ACHN (cell line): ENCODE data around the gene S100A2.
A peak's percentile ranks its signal among the peaks of the same experiment; 100 is the strongest.
"Not testable (repeated sequence)": the region's sequence is repeated elsewhere in the genome, so short reads cannot be mapped to it uniquely, and the experiment has no call there.

ENCODE experiments used
- DNase-seq: peaks from one replicate; pipeline ENCODE4 v3.0.0-alpha.2; 2015
- in situ Hi-C: cut with HindIII; loops from 2 replicates; pipeline ENCODE4 v1.10.0; 2017; ENCODE audit warnings: low sequenced_read_pairs, low pct_ligation_motif_present, low pct_unique_long_range_greater_than_20kb

The S100A2 gene

GRCh38 chr1:153570874-153571273 is 5.2 kb upstream of the S100A2 start:
- no peak for DNase-seq
- in situ Hi-C loops, result no loop called here

GRCh38 chr1:153569465-153569864 is 3.8 kb upstream of the S100A2 start:
- in situ Hi-C loops, result no loop called here

GRCh38 chr1:153568367-153569099 is 2.9 kb upstream of the S100A2 start:
- peak; percentile 93 for DNase-seq
- in situ Hi-C loops, result no loop called here

More at GRCh38 chr1:153569465-153569864, 3.8 kb upstream of the S100A2 start:
- no peak for DNase-seq

GRCh38 chr1:153567621-153568366 is 2.1 kb upstream of the S100A2 start:
- in situ Hi-C loops, result no loop called here

GRCh38 chr1:153566414-153567371 is 1.0 kb upstream of the S100A2 start:
- in situ Hi-C loops, result no loop called here
- peak; percentile 99 for DNase-seq

More at GRCh38 chr1:153567621-153568366, 2.1 kb upstream of the S100A2 start:
- peak; percentile 72 for DNase-seq

- no peak for DNase-seq
- in situ Hi-C loops, result no loop called here
Measured at GRCh38 chr1:153563991-153564390, 1.7 kb downstream of the S100A2 start.

GRCh38 chr1:153563483-153563901 is 2.2 kb downstream of the S100A2 start:
- DNase-seq, result no peak
- in situ Hi-C loops, result no loop called here

GRCh38 chr1:153562021-153562420 is 3.6 kb downstream of the S100A2 start:
- in situ Hi-C loops, DNase-seq: not testable (repeated sequence)

GRCh38 chr1:153561466-153561985 is 4.1 kb downstream of the S100A2 start:
- in situ Hi-C loops, result no loop called here
- DNase-seq, result no peak

- DNase-seq, result no peak
- in situ Hi-C loops, result no loop called here
Measured at GRCh38 chr1:153560771-153561465, 4.7 kb downstream of the S100A2 start.

GRCh38 chr1:153560241-153560640 is 5.4 kb downstream of the S100A2 start:
- in situ Hi-C loops, result no loop called here
- no peak for DNase-seq

GRCh38 chr1:153557877-153558276 is 7.8 kb downstream of the S100A2 start:
- no peak for DNase-seq

GRCh38 chr1:153556348-153556747 is 9.3 kb downstream of the S100A2 start:
- in situ Hi-C loops, result no loop called here
- no peak for DNase-seq

More at GRCh38 chr1:153557877-153558276, 7.8 kb downstream of the S100A2 start:
- in situ Hi-C loops, result no loop called here

- in situ Hi-C loops, result no loop called here
- DNase-seq, result no peak
Measured at GRCh38 chr1:153553830-153554541, 11.7 kb downstream of the S100A2 start.

- no peak for DNase-seq
- in situ Hi-C loops, result no loop called here
Measured at GRCh38 chr1:153553096-153553495, 12.5 kb downstream of the S100A2 start.

GRCh38 chr1:153552335-153552734 is 13.3 kb downstream of the S100A2 start:
- in situ Hi-C loops, result no loop called here
- peak; percentile 34 for DNase-seq

GRCh38 chr1:153550827-153551500 is 14.7 kb downstream of the S100A2 start:
- no peak for DNase-seq
- in situ Hi-C loops, result no loop called here
